Measurements from ENCODE around the gene GNG4.
"Not testable (repeated sequence)": the region's sequence is repeated elsewhere in the genome, so short reads cannot be mapped to it uniquely, and the experiment has no call there.

GNG4 gene

DNA sequence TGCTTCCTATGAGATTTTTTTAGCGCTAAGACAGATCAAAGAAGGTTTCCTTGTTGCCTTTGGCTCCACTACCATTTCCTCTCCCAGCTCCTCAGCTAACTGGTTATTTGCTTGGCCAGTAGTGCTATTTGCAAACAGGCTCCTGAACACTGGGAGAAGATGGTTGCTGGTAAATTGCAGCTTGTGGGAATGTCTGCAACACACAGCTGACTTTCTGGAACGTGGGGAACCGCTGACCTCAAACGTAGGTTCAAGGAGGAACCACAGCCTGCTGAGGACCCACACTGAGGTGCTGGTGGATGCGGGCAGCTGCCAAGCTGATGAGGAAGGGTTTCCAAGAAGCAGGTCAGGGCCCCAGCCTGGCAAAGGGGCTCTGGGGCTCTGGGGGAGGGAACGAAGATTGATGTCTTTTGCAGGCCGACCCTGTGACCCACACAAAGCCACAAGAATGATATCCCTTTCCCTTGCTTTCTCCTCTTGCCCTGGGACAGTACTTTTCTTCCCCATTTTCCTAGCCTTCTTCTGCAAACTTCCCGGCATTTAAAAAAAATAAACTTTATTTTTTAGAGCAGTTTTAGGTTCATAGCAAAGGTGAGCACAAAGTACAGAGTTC lies 24.8 kb downstream of the GNG4 start:
- DNase-seq, result no peak

DNA sequence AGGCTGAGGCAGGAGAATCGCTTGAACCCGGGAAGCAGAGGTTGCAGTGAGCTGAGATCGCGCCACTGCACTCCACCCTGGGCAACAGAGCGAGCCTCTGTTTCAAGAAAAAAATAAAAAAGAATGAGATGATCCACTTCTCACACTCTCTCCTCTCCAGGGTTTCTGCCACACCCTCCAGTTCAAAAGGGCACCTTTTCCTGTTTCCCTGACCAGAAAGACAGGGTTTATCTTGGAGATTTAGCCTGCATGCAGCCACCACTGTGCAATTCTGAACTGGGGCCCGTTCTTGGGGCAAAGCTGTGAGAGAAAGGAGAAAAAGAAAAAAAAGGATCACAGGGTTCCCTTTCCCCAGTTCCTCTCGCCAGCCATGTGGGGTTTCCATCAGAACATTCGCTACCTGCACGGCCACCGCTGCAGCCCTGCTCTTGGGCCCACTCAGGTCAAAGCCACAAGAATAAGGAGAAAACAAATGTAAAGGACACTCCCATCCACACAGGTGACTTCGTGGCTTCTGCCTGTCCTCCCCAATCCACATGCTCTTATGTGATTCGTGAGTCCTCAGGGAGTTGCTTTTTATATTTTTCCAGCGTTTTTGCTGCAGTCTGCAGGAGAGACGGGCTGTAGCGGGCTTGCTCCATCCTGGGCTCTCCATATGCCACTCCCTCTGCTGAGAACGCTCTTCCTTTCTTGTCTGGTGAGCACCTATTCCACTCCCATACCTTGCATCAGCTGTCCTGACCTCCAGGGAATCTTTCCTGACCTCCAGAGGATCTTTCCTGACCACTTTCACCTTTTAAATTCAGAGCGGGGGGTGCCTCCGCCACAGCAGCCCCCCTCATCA lies 26.4 kb downstream of the GNG4 start:
- no peak for DNase-seq

DNA sequence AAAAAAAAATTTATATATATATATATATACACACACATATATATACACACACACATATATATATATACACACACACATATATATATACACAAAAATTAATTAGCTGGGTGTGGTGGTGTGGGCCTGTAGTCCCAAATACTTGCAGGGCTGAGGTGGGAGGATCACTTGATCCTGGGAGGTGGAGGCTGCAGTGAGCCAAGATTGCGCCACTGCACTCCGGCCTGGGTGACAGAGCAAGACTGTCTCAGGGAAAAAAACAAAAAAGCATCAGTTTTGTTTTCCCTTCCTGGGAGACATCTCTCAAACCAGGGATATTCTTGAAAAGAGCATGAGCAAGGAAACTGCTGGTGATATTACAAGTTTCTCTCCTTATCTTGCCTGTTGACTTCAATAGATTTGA lies 30.4 kb downstream of the GNG4 start:
- not testable (repeated sequence) for DNase-seq

DNA sequence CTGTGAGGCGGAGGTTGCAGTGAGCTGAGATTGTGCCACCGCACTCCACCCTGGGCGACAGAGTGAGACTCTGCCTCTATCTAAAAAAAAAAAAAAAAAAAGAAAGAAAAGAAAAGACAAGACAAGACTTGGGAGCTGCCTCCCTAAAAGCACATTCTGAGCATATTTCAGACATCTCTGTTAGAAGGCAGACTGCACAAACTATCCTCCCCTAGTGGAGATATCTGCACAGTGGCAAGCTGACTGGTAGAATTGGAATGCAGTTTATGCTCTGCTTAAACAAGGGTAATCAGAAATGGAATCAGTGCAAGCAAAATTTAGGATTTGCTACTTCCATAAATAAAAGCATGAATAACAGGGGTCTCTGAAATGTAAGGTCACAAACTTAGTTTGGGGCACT lies 31.8 kb downstream of the GNG4 start:
- no peak for DNase-seq

DNA sequence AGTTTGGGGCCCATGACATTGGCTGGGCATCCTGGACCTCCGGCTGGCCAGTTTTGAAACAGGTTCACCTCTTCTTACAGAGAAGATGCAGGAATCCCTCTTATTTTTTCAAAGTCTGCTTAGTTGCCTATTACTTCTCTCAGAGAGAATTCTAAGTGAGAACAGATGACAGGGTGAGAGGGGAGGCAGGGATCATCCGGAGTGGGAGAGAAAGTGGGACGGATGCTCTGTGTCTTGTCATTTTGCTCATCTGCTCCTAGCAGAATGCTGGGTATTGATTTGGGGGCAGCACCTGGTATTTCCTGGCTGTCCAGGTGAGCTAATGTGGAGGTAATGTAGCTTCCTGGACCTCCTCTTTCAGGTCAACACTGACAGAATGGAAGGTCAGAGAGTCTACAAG lies 32.4 kb downstream of the GNG4 start:
- no peak for DNase-seq

DNA sequence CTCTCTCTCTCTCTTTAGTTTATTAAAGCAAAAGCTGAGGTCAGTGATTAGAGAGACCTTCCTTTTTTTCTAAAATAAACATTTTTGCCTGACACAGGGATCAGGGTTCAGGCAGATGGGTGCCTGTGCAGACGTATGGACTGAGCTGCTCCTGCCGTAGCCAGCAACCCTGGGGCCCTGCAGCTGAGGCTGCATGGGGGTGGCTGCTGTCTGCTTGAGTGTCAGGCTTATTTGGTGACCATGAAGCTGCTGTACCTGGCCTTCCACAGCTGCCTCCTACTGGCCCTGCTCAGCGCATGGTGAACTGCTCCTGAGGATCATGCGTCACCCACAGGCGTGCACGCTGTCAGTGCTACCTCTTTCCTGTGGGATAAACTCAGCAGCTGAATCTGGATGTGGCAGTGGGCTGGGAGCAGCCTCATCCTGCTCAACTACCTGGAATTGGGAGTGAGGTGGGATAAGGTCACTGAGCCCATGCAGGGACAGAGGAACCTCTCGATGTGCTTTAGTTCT lies 35.1 kb downstream of the GNG4 start:
- no peak for DNase-seq

DNA sequence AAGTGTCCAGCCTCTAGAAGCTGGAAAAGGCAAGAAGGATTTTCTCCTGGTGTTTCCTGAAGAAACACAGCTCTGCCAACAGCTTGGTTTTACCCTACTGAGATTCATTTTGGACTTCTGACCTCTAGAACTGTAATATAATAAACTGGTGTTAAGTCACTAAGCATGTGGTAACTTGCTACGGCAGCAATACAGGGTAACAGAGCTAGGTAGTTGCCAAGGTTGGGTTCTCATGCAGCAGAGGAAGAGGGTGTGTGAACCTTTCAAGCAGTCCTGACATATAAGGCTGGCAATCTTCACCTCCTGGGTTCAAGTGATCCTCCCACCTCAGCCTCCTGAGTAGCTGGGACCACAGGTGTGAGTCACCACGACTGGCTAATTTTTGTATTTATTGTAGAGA lies 36.0 kb downstream of the GNG4 start:
- DNase-seq, result no peak

DNA sequence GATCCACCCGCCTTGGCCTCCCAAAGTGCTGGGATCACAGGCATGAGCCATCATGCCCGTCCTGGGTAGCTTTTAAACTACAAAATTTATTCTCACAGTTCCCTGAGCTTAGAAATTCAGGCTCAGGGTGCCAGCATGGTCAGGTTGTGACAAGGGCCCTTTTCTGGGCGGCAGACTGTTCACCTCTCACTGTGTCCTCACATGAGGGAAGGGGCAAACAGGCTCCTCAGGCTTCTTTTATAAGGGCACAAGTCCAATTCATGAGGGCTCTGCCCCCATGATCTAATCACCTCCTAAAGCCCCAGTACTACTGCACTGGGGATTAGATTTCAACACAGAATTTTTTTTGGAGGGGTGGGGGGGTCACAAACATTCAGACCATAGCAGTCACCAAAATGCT lies 36.8 kb downstream of the GNG4 start:
- no peak for DNase-seq

DNA sequence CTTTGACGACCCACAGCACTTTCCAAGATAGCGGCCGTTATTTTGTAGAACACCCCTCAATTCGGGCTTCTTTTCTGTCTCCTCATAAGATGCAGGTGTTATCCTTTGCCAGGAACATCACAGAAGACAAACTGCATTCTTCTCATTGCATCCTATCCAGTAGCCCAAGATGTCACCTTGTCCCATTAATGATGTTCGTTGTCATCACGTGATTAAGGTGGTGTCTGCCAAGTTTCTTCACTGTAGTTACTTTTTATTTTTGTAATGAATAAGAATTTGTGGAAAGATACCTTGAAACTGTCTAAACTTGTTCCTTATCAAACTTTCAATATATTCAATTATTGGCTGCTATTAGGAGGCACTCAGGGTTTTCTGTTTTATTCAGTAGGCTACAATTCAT lies 39.4 kb downstream of the GNG4 start:
- DNase-seq, result no peak

DNA sequence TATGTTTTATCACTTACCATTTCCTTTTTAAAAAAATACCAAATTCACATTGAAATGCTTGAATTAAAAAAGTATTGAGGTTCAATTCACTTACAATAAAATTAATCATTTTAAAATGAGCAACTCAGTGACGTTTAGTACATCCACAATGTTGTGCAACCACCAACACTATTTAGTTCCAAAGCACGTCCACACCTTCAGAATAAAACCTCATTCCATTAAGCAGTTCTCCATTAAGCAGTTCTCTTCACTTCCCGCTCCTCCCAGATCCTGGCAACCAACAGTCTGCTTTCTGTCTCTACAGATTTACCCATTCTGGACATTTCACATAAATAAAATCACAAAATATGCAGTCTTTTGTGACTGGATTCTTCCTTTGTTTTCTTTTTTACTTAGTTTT lies 41.3 kb downstream of the GNG4 start:
- DNase-seq, result no peak

DNA sequence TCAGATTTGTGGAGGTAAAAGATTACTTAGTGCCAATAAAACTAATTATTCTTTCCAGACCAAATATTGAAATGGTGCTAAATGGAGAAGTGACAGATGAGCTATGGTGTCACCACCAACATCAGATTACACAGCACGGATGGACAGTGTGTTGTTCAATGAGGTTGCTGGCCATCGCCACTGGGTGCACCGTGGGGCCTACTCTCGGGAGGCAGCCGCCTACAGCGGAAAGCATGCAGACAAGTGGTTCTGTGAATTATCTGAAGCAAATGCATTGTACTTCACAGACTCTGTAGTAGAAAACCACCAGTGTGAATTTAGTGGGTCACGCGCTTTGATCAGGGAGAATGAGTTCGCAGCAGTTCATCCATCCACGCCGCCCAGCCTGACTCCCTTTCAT lies 42.3 kb downstream of the GNG4 start:
- no peak for DNase-seq

DNA sequence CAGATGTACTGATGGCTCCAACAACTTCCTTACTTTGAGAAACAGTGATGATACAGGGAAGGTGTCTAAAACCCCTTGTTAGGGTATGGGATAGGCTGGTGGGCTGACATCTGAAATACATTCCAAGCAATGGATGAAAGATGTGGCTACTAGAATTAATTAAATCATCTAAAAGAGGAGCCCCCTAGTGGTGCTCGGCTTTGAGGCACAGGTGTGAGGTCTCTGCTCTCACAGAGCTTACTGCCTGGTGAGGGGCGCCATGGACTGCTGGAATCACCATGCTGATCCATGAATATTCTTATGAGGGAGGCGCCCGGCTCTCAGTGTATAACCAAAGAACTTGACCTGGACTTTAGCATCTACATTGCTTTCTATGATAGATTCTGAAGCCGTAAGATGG lies 48.5 kb downstream of the GNG4 start:
- DNase-seq, result peak; percentile 81

DNA sequence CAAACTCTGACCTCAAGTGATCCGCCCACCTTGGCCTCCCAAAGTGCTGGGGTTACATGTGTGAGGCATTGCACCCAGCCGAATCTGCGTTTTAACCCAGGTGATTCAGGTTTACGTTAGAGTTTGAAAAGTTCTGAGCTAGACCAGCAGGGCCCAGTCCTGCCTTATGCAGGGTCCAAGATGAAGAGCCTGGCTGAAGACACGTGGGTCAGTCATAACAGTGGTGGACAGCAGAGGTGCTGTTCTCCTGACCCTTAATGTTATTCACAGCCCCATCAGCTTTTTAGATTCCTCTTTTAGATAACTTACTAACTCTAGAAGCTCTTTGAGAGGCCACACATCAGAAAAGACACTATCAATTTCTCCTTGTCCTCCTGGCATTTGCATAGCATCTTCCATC lies 50.0 kb downstream of the GNG4 start:
- no peak for DNase-seq

DNA sequence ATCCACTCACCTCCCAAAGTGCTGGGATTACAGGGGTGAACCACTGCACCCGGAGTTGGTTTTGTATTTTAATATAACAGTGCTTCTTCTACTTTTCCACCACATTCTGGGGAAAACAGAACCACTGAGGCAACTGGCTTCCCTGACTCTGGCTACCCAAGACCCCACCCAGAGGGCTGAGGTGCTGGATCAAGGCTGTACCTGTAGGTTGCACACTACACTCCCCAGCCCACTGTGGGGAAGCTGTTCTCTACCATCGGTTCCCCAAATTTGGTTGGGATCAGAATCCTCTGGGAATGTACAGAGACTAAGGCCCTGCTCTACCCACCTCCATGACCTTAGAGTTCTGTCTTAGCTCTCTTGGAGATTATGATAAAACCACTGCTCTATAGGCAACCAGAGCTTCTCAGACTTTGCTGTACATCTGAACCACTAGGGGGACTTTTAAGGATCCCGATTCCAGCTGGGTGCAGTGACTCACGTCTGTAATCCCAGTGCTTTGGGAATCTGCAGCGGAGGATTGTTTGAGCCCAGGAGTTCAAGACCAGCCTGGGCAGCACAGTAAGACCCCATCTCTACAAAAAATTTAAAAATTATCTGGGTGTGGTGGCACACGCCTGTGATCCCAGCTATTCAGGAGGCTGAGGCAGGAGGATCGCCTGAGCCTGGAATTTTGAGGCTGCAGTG lies 51.6 kb downstream of the GNG4 start:
- DNase-seq, result peak; percentile 71

DNA sequence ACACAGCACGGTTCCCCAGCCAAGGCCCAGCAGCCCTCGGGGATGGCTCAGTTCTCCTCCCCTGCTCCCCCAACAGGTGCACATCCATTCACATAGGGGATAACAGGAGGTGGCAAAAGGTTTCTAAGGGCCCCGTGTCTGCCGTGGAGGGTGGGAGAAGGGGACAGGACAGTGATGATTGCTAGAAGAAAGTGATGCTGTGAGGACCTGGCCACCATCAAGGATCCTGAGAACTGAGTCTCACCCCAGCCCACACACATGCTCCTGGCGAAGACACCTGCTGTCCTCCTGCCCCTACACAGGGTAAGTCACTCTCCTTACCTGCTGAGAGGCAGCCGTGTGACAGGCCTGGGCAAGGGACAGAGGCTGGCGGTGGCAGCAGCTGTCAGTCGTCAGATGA lies 54.5 kb downstream of the GNG4 start:
- DNase-seq, result no peak

DNA sequence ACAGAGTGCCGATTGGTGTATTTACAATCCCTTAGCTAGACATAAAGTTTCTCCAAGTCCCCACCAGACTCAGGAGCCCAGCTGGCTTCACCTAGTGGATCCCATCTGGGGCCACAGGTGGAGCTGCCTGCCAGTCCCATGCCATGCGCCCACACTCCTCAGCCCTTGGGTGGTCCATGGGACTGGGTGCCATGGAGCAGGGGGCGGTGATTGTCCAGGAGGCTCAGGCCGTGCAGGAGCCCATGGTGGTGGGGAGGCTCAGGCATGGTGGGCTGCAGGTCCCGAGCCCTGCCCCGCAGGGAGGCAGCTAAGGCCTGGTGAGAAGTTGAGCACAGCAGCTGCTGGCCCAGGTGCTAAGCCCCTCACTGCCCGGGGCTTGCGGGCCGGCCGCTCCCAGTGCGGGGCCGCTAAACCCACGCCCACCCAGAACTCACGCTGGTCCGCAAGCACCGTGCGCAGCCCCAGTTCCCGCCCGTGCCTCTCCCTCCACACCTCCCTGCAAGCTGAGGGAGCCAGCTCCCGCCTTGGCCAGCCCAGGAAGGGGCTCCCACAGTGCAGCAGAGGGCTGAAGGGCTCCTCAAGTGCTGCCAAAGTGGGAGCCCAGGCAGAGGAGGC lies 55.2 kb downstream of the GNG4 start:
- DNase-seq, result not testable (repeated sequence)

DNA sequence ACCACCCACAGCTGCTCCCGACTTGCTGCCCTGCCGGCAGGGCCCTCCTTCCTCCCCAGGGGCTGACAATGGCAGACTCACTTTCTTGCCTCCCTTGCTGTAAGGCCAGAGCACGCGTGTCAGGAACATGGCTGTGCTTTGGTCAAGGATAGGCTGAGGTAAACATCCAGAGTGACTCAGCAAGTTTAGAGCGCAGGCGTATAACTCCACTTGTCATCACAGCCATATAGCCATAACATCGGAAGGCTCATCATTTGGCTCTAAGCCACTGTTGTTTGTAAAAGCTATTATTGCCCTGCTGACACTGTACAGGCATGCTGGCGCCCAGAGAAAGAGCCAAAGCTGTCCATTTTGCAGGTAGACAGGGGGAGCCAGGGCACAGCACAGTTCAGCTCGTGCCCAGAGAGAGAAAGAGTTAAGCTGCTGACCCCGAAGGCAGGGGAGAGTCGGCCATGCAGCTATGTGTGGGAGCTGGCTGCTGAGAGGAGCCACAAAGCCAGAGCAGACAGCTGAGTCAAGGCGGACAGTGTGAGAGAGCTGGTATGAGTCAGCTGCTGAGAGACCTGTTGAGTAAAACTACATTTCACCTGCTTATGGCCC lies 60.6 kb downstream of the GNG4 start:
- DNase-seq, result peak; percentile 39

DNA sequence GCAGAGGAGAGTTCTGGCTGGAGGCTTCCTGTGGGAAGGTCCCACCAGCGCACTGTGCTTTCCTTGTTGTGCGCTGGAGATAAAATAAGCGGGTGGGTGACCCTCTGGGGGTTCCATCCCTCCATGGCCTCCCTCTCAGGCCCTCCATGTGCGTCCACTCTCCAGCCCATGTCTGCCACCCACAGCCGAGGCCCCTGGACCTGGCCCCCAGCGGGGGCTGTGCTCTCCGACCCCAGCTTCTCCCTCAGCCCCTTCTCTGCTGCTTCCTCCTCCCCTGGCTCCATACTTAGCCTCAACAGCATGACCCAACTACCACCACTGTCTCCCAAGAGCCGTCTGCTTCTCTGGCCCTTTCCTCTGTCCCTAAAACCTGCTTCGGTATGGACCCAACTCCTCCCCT lies 61.4 kb downstream of the GNG4 start:
- DNase-seq, result no peak

DNA sequence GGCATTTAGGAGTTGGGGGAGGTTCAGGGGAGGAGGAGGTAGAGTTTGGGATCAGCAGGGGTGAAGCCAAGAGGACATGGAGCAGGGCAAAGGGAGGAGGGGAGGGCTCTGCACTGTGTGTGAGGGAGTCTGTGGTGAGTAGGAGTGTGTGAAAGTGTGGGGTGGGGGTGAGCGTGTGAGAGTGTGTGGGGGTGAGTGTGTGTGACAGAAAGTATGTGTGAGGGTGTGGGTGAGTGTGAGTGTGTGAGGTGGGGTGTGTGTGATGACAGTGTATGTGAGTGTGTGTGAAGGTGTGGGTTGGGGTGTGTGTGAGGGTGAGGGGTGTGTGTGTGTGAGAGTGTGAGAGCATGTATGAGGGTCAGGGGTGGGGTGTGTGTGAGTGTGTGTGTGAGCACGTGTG lies 62.6 kb downstream of the GNG4 start:
- DNase-seq, result no peak

DNA sequence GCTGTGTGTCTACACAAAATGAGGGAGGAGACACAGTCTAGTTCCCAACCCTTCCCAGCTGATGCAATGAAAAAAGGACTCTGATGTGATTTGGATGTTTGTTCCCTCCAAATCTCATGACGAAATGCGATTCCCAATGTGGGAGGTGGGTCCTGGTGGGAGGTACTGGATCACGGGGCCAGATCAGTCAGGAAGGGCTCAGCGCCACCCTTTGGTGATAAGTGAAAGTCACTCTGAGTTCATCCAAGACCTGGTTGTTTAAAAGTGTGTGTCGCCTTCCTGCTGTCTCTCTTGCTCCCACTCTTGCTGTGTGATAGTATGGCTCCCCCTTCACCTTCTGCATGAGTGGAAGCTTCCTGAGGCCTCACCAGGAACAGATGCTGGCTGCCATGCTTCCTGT lies 63.2 kb downstream of the GNG4 start:
- DNase-seq, result no peak

DNA sequence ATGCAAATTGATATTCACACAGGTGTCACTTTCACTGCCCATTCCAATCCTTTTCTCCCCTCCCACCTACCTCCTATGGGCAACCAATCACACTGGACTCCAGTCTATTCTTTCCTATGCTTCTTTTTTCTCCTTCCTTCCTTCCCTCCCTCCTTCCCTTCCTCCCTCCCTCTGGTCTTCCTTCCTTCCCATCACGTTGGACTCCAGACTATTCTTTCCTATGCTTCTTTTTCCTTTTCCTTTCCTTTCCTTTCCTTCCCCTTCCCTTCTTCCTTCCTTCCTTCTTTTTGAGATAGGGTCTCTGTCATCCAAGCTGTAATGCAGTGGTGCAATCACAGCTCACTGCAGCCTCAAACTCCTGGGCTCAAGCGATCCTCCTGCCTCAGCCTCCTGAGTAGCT lies 64.6 kb downstream of the GNG4 start:
- DNase-seq, result no peak

DNA sequence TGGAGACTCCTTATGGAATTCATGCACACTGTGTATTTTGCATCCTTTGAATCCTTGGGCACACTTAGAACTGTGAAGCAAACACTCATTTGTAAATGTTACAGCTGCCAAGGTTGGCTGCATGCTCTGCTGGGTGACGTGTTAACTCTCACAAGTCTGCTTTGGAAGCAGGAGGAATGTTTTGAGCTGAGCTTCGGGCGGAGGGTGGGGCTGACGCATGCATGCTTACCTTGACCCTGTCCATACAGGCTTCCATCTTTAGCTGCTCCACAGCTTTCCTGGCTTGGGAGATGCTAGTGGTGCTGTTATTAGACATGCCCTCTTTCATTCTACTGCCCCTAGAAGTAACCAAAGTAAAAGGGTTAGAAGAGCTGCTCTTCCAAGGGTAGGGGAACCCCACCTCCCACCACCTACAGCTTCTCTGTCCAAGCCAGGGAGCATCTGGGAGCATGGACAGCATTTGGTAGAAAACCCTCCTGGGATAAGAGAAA lies 66.0 kb downstream of the GNG4 start:
- no peak for DNase-seq

DNA sequence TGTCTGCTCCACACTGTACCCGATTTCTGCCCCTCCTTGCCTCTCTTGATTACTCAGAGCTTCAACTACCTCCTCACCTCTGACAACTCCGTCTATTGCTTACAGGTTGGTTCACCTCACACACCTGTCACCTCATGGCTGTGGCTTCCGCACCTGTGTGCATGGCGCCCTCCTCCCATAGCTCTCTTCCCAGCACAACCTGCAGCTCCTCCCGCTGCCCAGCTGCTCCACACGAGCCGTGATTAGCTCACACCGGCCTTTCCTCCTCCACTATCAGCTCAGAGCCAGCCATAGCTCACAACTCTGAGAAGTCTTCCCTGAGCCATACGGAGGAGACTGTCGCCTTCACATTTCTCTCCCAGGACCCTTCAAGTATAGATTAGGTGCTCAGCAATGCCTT lies 67.5 kb downstream of the GNG4 start:
- DNase-seq, result no peak

Measured in NCI-H82 (cell line).